Measurements from ENCODE around the gene RPL18A. TPM values are rescaled to one million over a fixed set of nuclear protein-coding genes. Genes with fewer than 3 reads are reported as not detected.

RPL18A gene
- total RNA-seq, 1 experiment from 2014 or later: 2,837 TPM

DNA sequence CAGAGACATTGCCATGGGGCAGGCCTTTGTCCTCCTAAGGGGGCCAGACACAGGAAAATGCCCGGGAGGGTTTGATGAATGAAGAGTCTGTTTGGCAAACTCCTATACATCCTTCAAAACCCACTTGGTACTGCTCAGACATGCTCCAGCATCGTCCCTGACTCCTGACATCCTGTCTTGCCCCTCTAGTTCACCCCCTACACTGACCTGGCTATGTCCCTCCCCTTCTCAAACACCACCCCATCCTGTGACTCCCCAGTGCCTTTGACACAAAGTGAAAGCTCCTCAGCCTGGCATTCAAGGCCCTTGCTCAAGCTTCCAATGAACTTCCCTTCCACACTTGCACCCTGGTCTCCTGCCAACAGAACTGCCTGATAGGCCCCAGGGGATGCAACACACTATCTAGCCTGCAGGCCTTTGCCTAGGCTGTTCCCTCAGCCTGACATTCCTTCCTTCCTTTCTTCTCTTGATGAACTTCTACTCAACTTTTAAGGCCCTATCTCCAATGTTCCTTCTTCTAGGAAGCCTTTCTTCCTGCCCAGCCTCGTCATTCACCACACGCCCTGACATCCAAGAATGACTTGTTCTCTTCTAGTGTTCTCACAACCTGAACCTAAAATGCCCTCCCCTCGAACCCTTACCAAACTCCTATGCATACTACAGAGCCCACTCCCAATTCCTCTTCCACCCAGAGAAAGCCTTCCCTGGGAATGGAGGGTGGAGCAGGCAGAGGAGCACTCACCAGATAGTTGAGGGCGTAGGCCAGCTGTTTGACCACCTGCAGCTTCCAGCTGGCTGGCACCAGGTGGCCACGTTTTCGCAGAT is 24.3 kb upstream of the RPL18A start:
- peaks cover 21 to 31% of the 10 kb centered on the region in 2 experiments for H3K4me1 Mint-ChIP-seq
- no peaks in the 10 kb centered on the region for H3K36me3 Mint-ChIP-seq (ENCODE audit: insufficient read depth in 1 of 3, low read depth in 3 of 3)
- H2AFZ ChIP-seq (ENCODE audit: low read length): no peak overlapping the region

More for the DNA sequence above, 24.3 kb upstream of the RPL18A start:
- H3K79me2 ChIP-seq (ENCODE audit: insufficient read depth, low read length): no peaks in the 10 kb centered on the region
- Mint-ChIP-seq H3K27ac (peak overlapping the region in 2 of 3 experiments; percentile 4 to 17; a peak in 2 of 7 replicates), H3K4me3 (peak overlapping the region in 1 of 2 experiments; percentile 13; a peak in 2 of 5 replicates), H3K9me3 (no peaks in the 10 kb centered on the region; a peak in 1 of 5 replicates), H3K27me3 (ENCODE audit: low read depth) (peaks cover 38% of the 10 kb centered on the region)
- H4K8ac ChIP-seq (replicated peaks; ENCODE audit: insufficient read length, low read depth, low read length): peak overlapping the region; percentile 24
- no peak overlapping the region for H3K4ac ChIP-seq (ENCODE audit: low read depth, low read length)
- no peaks in the 10 kb centered on the region; the same call in 1 of the 2 replicates for H3K4me1 ChIP-seq (ENCODE audit: insufficient read depth, low read length)
- H3K27me3 ChIP-seq (ENCODE audit: insufficient read depth, low read length): no peaks in the 10 kb centered on the region
- H4K5ac ChIP-seq (ENCODE audit: insufficient read length, low read depth, low read length): no peak overlapping the region
- H3K18ac ChIP-seq (ENCODE audit: insufficient read length, low read depth, low read length): no peak overlapping the region
- H2BK12ac ChIP-seq (ENCODE audit: insufficient read length, low read depth, low read length): no peak overlapping the region
- no peak for DNase-seq
- no peak overlapping the region for H3K56ac ChIP-seq (ENCODE audit: insufficient read length, low read depth, low read length)
- H4K20me1 ChIP-seq (ENCODE audit: control insufficient read depth, insufficient read depth, insufficient read length): no peaks in the 10 kb centered on the region
- no peak overlapping the region for H3K9ac ChIP-seq (ENCODE audit: extremely low read depth, insufficient read length, low read length)
- no peak overlapping the region for H2BK15ac ChIP-seq (ENCODE audit: low read depth, low read length)
- H2BK5ac ChIP-seq (ENCODE audit: insufficient read length, low read length): no peak overlapping the region
- H3K4me2 ChIP-seq (ENCODE audit: insufficient read depth, insufficient read length, low read length): no peak overlapping the region
- no peaks in the 10 kb centered on the region for H3K79me1 ChIP-seq (ENCODE audit: insufficient read depth, low read depth, low read length, poor library complexity, severe bottlenecking)
- peaks cover 6% of the 10 kb centered on the region for H3K23me2 ChIP-seq (ENCODE audit: insufficient read length, low read depth, low read length, poor library complexity, severe bottlenecking)
- no peak overlapping the region for H2AK5ac ChIP-seq (ENCODE audit: insufficient read length, low read length)
- no CpG with 5 or more reads among the region's 8 CpGs for WGBS (ENCODE audit: extremely low coverage, insufficient read length, low lambda C conversion rate)
- H3K9me3 ChIP-seq (ENCODE audit: control insufficient read depth, low read depth, low read length): no peaks in the 10 kb centered on the region
- no peak overlapping the region for H4K91ac ChIP-seq (ENCODE audit: insufficient read length, low read depth, low read length)
- H3K23ac ChIP-seq (ENCODE audit: insufficient read length, low read depth, low read length): no peak overlapping the region
- TF ChIP-seq, protein P1, sequence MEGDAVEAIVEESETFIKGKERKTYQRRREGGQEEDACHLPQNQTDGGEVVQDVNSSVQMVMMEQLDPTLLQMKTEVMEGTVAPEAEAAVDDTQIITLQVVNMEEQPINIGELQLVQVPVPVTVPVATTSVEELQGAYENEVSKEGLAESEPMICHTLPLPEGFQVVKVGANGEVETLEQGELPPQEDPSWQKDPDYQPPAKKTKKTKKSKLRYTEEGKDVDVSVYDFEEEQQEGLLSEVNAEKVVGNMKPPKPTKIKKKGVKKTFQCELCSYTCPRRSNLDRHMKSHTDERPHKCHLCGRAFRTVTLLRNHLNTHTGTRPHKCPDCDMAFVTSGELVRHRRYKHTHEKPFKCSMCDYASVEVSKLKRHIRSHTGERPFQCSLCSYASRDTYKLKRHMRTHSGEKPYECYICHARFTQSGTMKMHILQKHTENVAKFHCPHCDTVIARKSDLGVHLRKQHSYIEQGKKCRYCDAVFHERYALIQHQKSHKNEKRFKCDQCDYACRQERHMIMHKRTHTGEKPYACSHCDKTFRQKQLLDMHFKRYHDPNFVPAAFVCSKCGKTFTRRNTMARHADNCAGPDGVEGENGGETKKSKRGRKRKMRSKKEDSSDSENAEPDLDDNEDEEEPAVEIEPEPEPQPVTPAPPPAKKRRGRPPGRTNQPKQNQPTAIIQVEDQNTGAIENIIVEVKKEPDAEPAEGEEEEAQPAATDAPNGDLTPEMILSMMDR (conservative IDR thresholded peaks at IDR 0.05): no peak
- H3K14ac ChIP-seq (ENCODE audit: insufficient read depth, low read length): no peak overlapping the region
- H3T11ph ChIP-seq (ENCODE audit: low read length): no peak overlapping the region
- no peak overlapping the region for H3K27ac ChIP-seq (ENCODE audit: insufficient read length, low read depth, low read length)
- H2BK120ac ChIP-seq (ENCODE audit: low read depth, low read length, poor library complexity, severe bottlenecking): no peak overlapping the region
- no peak overlapping the region for H2BK20ac ChIP-seq (ENCODE audit: low read depth, low read length, poor library complexity, severe bottlenecking)

Measured in H9 (cell line).